Germinal center (tissue), 1 donor: ENCODE data around the gene PHACTR3.

Source experiments
- DNase-seq: peaks from one replicate; pipeline ENCODE4 v3.0.0; 2012; ENCODE audit warnings: mixed read lengths, low spot score

Gene PHACTR3

DNA sequence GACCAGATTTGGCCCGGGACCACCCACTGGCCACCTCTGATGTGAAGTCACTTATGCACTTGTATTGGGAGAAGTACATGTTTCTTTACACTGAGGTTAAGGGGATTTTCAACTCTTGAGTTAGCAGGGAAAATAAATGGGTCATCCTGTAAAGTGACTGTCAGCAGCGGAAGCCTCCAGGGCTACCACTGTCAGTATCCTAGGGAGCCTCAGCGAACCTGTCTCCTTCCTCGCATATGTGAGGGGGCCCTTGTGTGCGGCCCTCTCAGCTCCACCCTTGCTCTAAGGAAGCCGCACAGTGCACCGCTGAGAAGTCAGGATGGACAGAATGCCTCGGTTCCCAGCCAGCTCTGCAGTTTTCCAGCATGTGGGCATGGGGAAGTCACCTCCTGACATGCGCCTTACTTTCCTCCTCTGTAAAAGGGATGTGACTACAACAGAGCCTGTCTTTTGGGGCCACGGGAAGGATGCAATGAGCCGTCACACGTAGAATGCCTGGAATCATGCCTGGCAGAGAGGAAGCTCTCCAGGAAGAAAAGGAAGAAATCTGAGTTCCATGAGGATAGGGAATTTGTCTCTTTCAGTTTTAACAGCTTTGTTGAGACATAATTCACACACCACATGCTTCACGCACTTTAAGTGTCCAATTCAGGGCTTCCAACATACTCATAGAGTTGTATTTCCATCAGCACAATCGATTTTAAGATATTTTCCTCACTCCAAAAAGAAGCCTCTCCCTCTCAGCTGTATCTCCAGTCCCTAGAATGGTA is 213.7 kb downstream of the PHACTR3 start:
- no peak for DNase-seq

DNA sequence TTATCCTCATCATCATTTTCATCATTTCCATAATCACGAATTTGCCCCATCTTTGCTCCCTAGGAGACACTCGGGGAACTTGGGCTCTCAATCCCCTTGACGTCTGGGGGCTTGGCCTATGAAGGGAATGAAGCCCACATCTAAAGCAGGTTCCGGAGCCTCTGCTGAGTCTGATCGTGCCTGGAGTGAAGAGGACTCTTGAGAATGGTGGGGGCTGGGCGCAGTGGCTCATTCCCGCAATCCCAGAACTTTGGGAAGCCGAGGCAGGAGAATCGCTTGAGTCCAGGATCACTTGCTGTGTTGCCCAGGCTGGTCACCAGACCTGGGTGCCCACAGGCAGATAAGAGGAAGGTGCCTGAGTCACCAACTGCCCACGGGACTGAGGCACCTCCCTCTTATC is 214.6 kb downstream of the PHACTR3 start:
- no peak for DNase-seq

DNA sequence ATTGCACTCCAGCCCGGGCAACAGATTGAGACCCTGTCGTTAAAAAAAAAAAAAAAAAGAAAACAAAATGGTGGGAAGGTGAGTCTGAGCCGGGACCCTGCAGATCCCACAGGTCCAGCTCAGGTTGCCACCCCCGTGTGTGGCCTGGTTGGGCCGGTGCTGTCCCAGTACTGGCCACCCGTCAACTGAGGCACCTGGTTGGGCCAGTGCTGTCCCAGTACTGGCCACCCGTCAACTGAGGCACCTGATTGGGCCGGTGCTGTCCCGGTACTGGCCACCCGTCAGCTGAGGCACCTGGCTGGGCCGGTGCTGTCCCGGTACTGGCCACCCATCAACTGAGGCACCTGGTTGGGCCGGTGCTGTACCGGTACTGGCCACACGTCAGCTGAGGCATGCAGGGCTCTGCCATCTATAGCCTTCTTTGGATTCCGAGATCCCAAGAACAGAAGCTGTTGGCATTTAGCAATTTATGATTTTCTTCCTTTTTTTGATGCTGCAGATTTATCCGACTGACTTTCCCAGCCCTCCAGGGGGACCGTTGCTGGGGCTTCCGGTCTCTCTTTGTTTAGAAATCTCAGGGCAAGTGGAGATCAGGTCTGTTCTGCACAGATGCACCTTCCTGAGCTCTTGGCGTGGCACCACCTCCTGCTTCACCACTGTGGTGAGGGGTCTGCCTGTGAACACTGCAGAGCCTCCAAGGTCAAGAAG is 215.3 kb downstream of the PHACTR3 start:
- DNase-seq, result no peak

DNA sequence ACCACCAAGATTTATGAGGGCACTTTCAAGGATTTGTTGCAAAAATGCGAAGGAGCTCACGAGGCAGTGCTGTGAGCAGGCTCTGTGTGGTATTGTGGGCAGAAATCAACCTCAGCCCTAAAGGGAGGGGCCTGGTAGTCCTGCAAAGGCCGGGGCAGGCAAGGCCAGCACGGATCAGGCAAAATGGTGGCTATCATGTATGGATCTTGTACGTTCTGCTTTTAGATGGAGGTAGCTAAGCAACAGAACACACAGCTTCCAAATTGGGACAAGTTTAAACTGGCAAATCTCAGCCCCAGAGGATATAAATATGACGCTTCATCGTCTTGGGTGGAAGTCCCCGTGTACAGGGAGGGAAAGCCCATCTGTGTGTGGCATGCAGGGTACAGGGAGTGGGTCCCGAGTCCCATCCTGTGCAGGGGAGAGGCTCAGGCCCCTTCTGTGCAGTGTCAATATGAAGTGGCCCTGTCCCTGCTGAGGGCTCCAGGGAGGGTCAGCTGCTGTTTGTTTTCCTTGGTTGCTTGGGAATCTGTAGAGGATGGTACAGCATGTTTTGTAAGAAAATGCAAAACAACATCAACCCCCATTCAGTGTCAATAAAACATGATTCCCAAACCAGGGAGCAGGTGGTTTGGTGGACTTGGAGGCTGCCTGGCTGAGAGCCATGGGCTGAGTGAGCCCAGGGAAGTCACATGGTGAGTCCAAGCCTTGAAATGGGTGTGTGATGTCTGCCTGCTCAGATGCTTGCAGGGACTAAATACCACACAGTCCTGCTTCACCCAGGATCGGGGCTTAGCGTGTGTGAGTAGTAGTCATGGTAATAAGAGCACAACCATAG is 216.1 kb downstream of the PHACTR3 start:
- DNase-seq, result no peak

DNA sequence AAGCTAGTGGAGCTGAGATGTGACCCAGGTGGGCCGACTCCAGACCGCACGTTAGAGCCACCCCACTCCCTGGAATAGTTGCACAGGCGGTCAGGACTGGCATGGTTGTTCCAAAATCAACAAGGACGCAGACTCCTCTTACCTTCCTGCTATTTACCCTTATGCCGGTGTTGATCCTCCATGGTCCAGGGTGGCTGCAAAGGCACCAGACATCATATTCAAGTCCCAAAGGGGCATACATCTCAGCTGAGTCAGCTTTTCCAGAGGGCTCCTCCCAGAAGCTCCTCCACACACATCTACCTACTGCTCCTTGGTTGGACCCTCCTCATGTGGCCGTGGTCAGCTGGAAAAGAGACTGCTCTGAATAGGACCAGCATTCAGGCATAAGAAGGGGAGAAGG is 216.9 kb downstream of the PHACTR3 start:
- no peak for DNase-seq

DNA sequence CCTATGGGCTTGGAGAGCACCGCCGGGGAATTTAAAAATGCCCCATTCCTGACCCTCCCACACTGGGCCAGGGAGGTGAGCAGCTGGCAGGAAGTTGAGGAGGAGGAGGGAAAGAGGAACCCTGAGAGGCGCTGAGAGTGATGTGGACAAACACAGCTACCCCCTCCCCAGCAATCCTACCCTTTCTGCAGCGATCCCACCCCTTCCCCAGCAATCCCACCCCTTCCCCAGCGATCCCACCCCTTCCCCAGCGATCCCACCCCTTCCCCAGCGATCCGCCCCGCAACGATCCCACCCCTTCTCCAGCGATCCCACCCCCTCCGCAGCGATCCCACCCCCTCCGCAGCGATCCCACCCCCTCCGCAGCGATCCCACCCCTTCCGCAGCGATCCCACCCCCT is 217.4 kb downstream of the PHACTR3 start:
- DNase-seq, result no peak

DNA sequence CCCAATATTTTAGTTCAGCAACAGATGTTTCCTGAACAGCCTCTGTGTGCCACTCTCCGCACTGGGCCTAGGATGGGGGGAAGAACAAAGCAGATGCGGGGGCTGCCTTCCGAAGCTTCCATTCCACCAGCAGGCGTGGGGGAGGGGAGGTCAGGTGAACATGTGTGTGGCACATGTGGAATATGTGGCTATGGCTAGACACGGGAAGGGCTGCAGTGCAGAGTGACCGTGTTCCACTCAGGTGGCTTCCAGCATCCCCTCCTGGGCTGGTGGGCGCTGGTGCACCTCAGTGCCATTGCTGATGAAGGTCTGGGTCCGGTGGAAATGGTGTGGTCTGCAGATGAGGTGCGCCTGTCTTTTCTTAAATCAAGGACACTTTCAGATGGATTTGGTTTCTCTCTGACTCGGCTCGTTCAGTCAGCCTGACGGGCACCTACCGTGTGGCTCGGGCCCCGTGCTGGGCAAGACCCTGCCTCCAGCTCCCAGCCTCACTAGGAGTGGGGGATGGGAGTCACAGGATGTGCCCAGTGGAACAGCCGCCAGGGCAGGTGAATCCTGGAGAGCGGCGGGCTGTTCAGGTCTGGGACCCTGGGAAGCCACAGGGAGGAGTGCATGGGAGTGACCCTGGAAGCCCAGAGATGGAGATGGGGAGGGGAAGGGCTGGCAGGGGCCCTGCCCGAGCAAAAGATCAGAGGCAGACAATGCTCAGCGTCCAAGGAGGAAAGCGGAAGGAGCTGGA is 218.1 kb downstream of the PHACTR3 start:
- DNase-seq, result no peak

DNA sequence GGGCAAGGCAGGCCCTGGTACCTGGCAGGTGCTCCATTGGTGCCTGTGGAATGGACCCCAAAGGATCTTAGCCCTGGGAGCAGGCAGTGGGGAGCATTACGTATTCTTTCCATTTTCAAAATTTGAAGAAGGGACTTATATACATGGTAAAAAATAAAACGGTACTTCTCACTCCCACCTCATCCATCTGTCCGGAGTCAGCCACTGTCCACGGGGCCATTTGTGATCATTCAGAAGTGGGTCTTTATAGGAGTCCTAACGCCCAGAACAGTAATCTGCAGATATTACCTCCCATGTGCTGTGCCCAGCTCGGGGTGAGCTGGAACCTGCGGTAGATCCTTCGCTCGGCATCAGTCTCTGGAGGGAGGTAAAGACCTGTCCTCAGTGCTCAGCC is 218.7 kb downstream of the PHACTR3 start:
- no peak for DNase-seq

DNA sequence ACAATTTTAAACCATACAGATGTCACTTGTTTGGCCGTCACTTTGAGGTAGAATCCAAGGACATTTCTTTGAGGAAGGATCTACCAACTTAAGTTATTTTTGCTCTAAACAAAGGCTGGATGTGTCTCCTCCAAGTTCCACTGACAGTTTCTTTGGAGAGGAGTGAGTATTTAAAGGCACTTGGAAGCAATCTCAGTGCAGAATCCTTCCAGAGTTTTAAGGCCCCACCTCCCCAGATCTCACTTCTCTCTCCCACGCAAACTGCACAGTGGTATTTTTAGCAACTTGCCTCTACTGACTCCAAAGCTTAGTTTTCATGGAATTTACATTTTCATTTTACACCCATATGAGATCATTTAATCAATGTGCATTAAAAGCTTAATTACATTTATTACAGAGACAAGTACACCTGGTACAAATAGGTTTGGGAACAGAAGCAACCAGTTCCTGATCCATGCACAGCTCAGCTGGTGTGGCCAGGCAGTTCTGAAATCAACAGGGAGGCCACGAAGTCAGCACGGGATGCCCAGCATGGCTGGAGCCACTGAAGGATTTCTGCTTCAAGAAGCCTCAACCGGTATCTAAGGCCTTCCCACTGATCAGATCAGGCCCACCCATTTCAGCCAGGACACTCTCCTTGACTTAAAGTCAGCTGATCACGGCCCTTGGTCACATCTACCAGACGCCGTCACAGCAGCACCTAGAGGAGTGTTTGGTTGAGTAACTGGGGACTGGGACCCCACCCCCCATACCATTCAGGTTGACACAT is 219.3 kb downstream of the PHACTR3 start:
- no peak for DNase-seq

DNA sequence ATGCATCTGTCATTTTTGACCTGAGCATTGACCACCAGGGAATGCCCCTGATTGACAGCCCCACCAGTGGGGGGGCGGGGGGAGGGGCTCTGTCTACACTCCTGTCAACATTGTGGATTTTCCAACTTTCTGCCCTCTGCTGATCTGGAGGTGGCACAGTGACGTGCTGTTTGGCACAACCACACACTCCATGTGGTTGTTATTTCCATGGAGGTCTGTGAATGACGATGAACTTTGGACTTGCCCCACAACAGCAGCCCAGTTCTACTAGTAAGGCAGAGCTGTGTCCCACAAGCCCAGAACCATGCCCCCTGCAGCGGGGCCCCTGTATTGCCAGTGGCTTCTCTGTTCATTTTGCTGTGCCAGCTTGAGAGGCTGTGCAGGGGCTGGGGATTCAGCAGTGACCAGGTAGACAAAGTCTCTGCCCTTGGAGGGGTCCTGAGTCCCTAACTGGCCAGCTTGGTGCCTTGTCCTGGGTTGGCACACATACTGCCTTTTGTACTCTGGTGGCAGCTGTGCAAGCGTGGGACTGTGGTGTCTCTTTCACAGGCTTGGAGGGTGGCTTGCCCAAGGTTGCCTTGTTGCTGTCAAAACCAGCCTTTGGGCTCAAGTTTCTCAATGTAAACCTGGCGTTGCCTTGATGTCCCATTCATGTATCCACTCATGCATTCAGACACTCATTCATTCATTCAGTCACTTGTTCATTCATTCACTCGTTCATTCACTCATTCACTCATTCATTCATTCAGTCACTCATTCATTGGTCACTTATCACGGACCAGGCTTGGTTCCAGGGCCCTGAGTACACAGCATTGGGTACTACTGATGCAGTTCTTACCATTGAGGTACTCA is 220.6 kb downstream of the PHACTR3 start:
- no peak for DNase-seq

DNA sequence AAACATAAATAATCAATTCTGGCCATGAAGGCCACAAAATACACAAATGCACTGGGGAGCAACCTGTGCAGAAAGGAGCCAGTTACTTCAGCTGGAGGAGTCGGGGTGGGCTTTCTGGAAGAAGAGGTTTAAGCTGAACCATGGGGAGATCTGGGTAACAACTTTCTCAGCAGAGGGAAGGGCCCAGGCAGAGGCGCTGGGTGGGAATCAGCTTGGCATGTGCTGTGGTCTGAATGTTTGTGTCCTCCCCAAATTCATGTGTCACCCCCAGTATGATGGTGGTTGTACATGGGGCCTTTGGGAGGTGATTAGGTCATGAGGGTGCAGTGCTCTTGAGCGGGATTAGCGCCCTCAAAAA is 221.2 kb downstream of the PHACTR3 start:
- no peak for DNase-seq

DNA sequence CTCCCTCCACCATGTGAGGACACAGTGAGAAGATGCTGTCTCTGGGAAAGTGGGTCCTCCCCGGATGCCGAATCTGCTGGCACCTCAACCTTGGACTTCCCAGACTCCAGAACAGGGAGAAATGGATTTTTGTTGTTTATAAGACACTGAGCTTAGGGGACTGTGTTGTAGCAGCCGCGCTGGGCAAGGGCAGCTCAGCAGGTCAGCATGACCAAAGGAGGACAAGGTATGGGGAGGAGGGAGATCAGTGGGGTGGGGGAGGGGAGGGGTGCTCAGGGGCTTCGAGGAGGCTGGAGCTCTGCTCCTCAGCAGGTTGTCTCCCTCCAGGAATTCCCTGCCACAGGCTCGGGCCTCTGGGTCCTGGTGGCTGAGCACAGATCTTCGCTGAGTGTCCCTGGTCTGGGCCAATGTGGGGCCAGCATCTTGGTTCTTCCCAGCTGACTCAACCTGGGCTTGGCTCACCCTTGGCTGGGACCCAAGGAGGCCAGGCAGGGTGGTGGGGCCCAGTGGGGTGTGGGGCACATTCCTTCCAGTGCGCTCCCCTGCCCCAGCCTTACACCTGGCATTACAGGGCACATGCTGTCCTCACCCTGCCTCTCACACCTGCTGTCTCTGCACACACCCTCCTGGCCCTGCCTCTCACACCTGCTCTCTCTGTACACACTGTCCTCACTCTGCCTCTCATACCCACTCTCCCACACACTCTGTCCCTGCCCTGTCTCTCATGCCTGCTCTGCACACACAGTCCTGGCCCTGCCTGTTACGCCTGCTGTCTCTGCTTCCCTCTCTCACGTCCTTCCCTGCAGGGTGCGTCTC is 221.8 kb downstream of the PHACTR3 start:
- no peak for DNase-seq

DNA sequence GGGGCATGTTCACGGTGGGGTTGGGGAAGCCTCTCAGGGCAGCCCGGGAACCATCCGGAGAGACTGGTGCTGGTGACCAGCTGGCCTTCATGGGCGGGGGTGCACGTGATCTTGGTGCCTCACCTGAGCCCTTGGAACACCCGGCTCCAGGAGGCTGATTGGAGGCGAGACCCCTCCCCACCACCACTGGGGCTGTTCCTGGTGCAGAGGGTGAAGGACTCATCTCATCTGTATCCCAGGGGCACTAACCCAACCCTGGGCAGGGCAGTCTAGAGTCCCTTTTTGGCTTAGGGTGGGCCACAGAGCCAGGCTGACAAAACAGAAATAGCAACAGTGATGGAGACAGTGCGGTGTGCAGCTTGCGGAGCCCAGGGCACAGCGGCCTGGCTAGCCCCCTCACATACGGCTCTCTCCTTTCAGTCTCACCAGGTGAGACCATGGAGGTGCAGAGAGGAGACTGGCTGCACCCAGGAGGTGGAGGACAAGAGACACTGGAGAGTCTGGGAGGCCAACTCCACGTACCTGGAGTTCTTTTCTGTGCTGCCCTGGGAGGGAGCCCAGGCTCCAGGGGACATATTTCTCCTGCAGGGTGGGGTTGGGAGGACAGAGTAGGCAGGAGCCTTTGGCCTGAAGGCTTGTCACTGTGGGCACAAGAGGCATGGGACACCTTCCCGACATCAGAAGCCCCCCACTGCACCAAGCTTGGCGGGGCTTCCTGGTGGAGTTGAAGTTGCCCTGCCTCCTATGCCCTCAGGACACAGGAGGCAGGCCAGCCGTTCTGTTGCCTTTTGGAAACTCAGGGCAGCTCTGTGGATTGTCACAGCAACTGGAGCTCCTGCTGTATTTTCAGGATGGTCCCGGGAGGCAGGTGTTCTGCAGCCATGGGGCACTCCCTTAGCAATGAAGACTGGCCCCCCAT is 223.1 kb downstream of the PHACTR3 start:
- no peak for DNase-seq

DNA sequence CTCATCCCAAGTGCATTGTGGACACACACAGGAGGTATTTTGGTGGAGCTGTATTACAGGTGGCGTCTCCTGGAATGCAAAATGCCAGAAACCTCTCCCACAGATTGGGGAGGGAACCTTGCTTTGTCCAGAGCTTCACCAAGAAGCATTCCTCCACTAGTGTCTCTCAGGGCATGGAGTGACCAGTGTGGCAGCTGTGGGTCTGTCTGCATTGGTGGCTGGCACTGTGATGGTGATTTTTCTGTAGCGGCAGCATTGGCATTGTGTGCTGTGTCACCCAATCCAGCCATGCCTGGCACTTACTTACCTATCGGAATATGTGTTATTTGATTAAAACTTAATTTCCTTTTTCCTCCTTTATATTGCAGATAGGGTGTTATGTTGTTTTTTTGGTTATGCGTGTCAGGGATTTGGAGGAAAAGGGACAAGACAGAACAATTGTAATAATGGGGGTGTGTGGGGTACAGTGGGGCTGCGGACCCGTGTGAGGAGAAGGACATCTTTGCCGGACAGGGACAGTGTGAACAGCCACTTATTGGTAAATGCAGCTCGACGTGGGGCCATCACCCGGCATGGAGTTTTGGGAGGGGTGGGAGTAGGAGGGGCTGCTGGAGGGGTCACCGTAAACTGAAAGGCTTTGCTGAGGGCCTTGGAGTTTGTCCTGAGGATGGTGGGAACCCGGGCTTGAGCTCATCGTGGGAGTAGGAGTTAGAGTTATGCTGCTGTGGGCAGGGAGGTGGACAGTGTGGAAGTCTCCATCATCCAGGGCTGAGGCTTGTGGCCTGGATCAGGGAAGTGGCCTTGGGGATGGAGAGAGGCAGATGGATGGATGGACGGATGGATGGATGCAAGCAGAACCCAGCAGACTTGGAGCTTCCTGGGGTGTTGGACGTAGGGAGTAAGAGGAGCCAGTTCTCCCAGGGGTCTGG is 224.0 kb downstream of the PHACTR3 start:
- DNase-seq, result no peak

DNA sequence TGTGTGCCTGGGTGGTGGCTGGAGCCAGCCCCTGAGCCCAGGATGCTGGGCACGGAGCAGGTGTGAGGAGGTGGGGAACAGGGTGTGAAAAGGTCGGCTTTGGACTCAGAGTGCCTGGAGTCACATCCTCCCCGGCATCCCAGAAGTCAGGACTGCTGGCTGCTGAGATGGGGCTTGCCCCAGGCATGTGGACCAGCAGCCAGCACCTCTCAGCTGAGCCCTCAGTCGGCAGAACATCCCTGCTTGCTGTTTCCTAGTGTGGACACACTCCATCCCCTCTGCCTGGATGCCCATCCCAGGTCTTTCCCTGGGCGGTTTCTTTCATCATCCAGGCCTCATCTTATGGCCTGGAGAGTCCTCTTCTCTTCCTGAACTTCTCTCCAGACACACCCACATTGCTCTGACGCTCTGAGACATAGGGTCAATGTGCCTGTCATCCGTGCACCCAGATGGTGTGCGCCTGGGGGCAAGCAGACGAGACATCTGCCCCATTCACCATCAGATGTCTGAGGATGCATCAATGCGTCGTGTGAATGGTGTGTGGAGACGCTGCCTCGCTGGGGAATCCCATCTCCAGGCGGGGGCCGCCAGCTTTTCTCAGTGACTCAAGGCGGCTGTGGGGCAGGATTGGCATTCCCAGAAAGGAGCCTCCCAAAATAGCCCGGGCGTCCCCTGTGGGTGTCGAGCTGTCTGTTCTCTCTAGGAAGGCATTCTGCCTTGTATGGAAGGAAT is 224.9 kb downstream of the PHACTR3 start:
- DNase-seq, result no peak

DNA sequence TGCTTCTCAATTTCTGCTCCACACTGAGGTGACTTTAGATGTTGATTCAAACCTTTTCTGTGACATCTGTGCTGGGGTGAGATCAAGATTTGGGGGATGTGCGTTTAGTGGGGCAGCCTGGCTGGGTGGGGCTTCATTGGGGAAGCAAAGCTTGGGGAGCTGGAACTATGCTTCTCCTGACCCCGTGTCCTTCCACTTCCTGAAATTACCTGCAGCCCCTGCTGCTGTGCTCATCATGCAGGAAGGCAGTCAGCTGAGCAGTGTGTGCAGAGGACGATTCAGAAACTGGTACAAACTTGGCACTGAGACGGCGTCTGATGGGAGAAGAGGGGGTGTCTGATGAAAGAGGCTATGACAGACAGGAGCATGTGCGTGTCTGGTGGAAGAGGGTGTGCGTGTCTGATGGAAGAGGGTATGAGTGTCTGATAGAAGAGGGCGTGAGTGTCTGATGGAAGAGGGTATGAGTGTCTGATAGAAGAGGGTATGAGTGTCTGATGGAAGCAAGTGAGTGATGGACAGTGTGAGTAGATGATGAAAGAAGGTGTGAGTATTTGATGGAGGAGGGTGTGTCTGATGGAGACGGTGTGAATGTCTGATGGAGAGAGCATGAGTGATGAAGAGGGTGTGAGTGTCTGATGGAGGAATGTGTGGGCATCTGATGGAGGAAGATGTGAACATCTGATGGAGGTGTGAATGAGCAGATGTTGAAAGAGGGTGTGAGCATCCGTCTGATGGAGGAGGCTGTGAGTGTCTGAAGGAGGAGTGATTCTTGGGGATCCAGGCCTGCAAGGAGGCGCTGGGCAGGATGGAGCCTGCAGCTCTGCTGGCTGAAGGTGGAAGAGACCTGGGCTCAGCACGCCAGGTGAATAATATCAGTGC is 225.7 kb downstream of the PHACTR3 start:
- no peak for DNase-seq
